D721Med (cell line): Measurements from ENCODE around the gene UNC45A.
"Not testable (repeated sequence)": the region's sequence is repeated elsewhere in the genome, so short reads cannot be mapped to it uniquely, and the experiment has no call there.

Source experiments
- DNase-seq: peaks from one replicate; pipeline ENCODE4 v3.0.0; 2011; ENCODE audit warnings: low spot score; ENCODE audit not compliant: insufficient read length
- FAIRE-seq: peaks from 2 replicates; lab custom pipeline; 2011; peaks lifted over from hg19 to GRCh38; lab: Jason Lieb, UNC
- CTCF ChIP-seq: IDR thresholded peaks from 2 replicates; pipeline ENCODE4 v1.5.1; 2012; ENCODE audit warnings: mild to moderate bottlenecking, control low read depth; ENCODE audit not compliant: insufficient read depth; ENCODE audit errors: missing control alignments

UNC45A gene

GRCh38 chr15:90895571-90896117 is 39.4 kb upstream of the UNC45A start:
- TF ChIP-seq CTCF: peak; percentile 38
- DNase-seq (peak; percentile 87), FAIRE-seq (peak; percentile 93)

DNA sequence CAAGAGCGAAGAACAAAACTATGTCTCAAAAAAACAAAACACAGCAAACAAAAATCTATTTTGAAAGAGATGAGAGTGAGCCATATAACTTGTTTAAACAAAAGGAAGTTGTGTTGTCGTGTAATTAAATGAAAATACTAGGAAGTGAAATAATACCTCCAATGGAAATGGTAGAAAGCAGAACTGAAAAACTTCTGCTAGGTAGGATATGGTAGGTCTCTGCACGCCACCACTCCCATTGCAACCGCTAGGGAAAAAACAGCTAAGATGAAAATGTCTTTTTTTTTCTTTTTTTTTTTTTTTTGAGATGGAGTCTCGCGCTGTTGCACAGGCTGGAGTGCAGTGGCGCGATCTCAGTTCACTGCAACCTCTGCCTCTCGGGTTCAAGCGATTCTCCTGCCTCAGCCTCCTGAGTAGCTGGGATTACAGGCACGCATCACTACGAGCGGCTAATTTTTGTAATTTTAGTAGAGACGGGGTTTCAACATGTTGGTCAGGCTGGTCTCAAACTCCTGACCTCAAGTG is 37.9 kb upstream of the UNC45A start:
- FAIRE-seq, DNase-seq: not testable (repeated sequence)

DNA sequence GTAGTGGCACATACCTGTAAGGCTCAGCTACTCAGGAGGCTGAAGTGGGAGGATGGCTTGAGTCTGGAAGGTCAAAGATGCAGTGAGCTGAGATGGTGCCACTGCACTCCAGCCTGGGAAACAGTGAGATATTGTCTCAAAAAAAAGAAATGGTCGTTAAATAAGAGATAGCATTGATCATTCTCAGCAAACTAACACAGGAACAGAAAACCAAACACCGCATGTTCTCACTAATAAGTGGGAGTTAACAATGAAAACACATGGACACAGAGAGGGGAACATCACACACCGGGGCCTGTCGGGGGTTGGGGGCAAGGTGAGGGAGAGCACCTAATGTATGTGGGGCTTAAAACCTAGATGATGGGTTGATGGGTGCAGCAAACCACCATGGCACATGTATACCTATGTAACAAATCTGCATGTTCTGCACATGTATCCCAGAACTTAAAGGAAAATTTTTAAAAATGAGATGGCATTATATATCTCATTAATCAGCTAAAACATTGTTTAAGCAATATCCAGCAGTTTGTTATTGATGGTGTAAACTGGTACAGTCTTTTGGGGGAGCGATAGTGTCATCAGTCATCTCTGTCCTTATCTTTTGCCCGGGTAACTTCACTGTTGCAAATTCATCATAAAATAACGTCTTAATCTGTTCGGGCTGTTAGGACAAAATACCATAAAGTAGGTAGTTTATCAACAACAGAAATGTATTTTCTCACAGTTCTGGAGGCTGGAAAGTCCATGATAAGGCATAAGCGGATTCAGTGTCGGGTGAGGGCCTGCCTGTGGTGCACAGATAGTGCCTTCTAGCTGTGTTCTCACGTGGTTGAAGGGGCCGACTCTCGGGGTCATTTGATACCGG is 33.7 kb upstream of the UNC45A start:
- FAIRE-seq: no peak
- no peak for DNase-seq
- no peak for TF ChIP-seq CTCF

DNA sequence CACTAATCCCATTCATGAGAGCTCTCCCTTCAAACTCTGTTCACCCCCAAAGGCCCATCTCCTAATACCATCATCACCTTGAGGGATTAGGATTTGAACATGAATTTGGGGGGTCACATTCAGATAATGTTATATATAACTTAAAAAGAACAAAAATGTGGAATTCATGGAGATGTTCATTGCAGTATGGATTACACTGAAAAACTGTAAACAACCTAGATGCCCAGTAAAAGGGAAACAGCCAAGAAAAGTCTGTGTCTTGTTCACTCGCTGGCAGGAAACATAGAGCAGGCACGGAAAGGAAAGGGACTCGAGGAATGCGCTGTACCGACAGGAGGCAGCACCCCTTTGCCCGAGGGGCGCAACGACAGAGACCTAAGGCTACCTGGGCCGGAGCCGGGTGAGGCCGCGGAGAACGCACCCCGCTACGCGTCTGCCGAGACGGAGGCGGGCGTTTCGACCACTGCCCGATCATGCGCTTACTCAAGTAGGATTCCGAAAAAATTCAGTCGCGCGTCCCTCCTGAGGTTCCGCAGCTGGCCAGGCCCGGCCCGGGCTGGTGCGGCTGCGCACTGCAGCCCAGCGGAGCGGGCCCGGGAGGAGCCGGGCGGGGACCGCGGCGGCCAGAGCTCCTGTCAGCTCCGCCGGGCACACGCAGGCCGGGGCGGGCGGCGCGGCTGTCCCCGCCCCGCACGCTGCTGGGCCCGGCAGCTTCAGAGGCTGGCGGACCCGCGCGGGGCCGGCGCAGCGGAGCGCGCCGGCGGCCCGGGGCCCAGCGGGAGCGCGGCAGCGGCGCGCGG is 32.8 kb upstream of the UNC45A start:
- peak; percentile 58 for TF ChIP-seq CTCF
- DNase-seq: peak; percentile 88
- FAIRE-seq: no peak

DNA sequence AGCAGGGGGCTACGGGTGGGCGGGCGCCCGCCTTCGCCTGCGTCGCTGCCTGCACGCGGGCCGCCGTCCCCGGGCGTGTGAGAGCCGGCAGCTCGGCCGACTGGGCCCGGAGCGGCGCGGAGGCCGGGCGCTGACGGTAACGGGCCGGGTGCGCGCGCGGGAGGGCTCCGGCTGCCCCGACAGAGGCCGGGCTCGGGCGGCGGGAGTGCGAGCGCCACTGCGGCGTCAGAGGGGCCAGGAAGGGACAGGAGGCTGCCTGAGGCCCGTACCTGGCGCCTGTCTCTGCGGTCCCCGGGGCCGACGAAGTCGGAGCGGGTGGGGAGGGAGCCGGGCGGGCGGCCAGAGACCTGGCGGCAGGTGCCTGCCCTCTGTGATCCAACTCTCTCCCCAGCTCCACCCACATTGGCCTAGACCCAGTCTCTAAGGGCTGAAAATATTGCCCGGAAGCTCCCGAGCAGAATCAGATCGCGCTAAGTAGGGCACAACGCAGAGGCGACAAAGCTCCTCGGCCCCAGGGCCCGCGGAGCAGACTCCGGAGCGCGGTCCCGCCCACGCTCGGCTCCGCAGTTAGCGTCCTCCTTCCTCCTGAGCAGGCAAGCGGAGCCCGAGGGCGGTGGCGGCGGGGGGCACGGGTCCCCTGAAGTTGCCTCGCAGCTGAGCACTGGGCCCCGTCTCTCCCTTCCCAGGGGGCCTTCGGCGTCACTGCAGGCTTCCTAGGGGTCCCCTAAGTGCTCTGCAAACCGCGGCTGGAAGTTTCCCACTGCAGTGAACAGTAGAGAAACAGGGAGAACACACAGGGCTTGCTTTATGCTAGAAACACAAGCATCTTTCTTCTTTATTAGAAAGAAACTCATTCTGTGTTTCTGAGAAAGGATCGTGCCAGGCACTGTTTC is 32.0 kb upstream of the UNC45A start, which contains the start of gene MAN2A2:
TSS of gene MAN2A2 (plus strand) at position 463 of the 893 bp plus-strand sequence. CDS start 906 bp downstream, outside the sequence.
- FAIRE-seq (no peak), DNase-seq (peak; percentile 57)
- TF ChIP-seq CTCF: no peak

DNA sequence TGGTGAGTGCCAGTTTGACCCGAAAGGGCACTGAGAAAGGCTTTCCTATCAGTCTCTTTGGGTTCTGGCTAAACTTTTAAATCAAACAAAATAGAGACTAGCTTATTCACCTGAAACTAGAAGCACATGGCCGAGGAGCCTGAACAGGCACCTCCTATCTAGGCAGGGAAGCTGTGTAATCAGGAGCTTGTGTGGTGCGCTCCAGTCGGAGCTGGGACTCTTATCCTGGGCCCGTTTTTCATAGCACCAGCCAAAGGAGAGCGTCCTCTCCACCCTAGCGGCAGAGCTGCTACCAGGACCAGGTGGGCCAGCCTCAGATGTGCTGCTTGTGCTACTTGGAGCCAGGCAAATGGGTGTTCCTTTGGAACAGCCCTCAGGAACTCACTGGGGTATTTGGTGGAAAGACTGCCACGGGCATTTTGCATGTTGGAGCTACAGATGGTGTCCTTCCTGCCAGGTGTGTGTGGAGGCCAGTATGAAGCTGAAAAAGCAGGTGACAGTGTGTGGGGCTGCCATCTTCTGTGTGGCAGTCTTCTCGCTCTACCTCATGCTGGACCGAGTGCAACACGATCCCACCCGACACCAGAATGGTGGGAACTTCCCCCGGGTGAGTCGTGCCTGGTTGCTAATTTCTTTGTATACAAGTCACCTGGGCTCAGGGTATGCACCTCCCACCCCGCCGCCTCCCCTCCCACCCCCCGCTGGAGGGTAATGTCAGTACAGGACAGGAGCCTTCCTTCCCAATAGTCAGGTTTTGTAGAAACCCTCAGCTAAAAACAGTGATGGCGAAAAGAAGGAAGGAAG is 31.1 kb upstream of the UNC45A start:
- TF ChIP-seq CTCF: no peak
- FAIRE-seq: no peak
- no peak for DNase-seq
